Midbrain (tissue), 1 donor: ENCODE measurements around the gene EHMT1.
"Not testable (repeated sequence)": the region's sequence is repeated elsewhere in the genome, so short reads cannot be mapped to it uniquely, and the experiment has no call there.

Experiments
- DNase-seq: peaks from one replicate; lab custom pipeline; 2025; lab: John Stamatoyannopoulos, UW

EHMT1 gene

GRCh38 chr9:137590469-137591383, 28.1 kb upstream of the EHMT1 start, which contains the start of gene ZMYND19:
ZMYND19 (minus strand) TSS chr9:137590512; CDS start chr9:137590263, 249 bp downstream.
- DNase-seq = peak; percentile 88

- DNase-seq = no peak
Observed at GRCh38 chr9:137592767-137593166, 26.0 kb upstream of the EHMT1 start.

- DNase-seq = no peak
Observed at GRCh38 chr9:137593176-137593575, 25.6 kb upstream of the EHMT1 start.

- not testable (repeated sequence) for DNase-seq
Observed at GRCh38 chr9:137596577-137596976, 22.2 kb upstream of the EHMT1 start.

GRCh38 chr9:137598943-137599342, 19.9 kb upstream of the EHMT1 start:
- no peak for DNase-seq

- no peak for DNase-seq
Observed at GRCh38 chr9:137602661-137603060, 16.1 kb upstream of the EHMT1 start.

- no peak for DNase-seq
Observed at GRCh38 chr9:137603879-137604278, 14.9 kb upstream of the EHMT1 start.

- no peak for DNase-seq
Observed at GRCh38 chr9:137604345-137605086, 14.3 kb upstream of the EHMT1 start.

- peak; percentile 91 for DNase-seq
Observed at GRCh38 chr9:137605121-137606004, 13.4 kb upstream of the EHMT1 start, which contains the start of gene ARRDC1. ARRDC1 (plus strand) TSS chr9:137605686; CDS start chr9:137605718, 32 bp downstream.

GRCh38 chr9:137606005-137606621, 12.7 kb upstream of the EHMT1 start:
- no peak for DNase-seq

GRCh38 chr9:137606734-137607138, 12.1 kb upstream of the EHMT1 start:
- no peak for DNase-seq

- no peak for DNase-seq
Observed at GRCh38 chr9:137607141-137607857, 11.5 kb upstream of the EHMT1 start.

GRCh38 chr9:137610944-137611343, 7.9 kb upstream of the EHMT1 start:
- DNase-seq = no peak

GRCh38 chr9:137611623-137612609, 6.9 kb upstream of the EHMT1 start:
- DNase-seq = no peak

GRCh38 chr9:137612741-137613142, 6.1 kb upstream of the EHMT1 start:
- no peak for DNase-seq

GRCh38 chr9:137613259-137613658, 5.5 kb upstream of the EHMT1 start:
- DNase-seq = no peak

GRCh38 chr9:137613738-137614523, 4.9 kb upstream of the EHMT1 start:
- DNase-seq = no peak

- no peak for DNase-seq
Observed at GRCh38 chr9:137614631-137615386, 4.0 kb upstream of the EHMT1 start.
